ENCODE measurements around the gene UQCRC1.

Gene UQCRC1

DNA sequence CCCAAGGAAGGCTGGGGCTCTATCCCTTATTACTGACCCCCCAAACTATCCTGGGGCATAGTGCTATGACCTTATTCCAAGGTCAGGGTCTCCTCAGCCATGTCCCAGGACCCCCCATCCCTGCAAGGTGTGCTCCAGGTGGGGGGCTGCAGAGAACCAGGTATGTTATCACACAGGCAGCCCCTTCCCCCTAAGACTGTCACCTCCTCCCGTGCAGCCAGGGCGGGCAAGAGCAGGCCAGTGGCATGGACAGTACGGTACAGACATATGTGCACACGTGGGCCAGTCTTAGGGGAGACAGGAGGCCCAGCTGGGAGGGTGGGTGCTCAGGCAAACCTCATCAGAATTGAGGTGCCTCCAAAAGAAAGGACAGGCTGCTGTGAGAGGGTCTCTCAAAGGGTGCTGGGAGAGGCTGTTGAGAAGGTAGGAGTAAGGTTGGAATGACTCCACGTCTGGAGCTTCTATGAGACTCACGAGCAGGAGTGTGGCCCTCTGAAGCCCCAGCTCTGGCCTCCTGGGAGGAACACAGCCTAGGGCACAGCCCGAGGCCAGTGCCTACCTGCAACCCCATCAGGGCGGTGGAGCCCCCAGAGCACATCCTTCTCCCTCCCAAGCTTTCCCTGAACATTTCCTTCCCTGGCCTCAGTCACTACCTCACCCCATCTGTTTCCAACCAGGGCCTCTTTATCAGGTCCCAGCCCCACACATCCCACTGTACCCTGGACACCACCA is 12.6 kb downstream of the UQCRC1 start:
- peaks cover 8% of the 10 kb centered on the region for H3K4me1 Mint-ChIP-seq (ENCODE audit: low read depth)
- H3K27ac Mint-ChIP-seq, result no peak overlapping the region
- H3K9me3 Mint-ChIP-seq (ENCODE audit: low read depth), result no peaks in the 10 kb centered on the region
- H3K27me3 Mint-ChIP-seq, result peaks cover 6% of the 10 kb centered on the region
- no peak overlapping the region for H3K4me3 Mint-ChIP-seq
- H3K36me3 Mint-ChIP-seq, result peaks cover 4% of the 10 kb centered on the region

DNA sequence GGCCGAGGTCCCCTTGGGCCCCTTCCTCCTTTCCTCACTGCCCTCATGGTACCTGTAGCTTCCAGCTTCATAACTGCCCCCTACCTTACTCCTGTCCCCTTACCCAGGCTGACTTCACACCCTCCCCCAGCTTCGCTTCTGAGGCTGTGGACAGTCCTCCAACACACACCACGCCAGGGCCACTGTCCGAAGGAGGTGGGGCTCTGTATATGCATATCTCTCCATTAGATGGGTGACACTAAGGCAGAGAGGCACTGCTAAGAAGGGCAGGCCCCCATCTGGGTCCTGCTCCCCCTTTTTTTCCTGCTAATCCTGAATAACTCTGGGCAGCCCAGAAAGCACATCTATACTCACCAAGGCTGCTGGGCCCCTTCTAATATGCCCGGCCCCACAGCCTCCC is 13.3 kb downstream of the UQCRC1 start:
- peaks cover 8% of the 10 kb centered on the region for H3K4me1 Mint-ChIP-seq (ENCODE audit: low read depth)
- H3K27me3 Mint-ChIP-seq, result peaks cover 6% of the 10 kb centered on the region
- H3K9me3 Mint-ChIP-seq (ENCODE audit: low read depth), result no peaks in the 10 kb centered on the region
- H3K27ac Mint-ChIP-seq, result no peak overlapping the region
- peaks cover 4% of the 10 kb centered on the region for H3K36me3 Mint-ChIP-seq
- peak overlapping the region; percentile 17 for H3K4me3 Mint-ChIP-seq

DNA sequence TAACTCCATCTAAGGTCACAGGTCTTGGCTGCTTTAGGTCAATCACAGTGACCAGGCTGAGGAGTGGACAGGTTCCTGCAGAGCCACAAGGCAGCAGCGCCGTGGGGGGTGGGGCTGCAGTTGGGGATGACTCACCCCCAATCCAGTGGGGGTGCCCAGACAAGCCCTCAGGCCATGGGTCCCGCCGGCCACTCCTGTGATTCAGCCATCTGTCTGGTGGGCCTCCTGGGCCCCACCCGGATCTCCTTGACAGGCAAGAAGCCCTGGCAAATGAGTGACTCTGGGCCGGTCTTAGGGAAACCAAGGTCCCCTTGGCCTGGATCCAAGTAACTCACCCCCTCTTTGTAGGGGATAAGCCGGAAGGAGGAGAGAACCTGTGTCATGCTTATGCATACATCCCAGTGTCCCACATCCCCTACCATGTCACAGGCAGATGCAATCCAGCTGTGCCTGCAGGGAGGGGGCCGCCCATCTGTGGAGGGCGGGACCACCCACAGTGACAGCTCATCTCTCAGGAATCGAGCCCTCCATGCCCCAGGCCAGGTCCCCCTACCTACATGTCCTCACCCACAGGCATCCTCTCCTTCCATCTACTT is 13.8 kb downstream of the UQCRC1 start:
- Mint-ChIP-seq H3K4me3 (no peak overlapping the region), H3K9me3 (ENCODE audit: low read depth) (no peaks in the 10 kb centered on the region), H3K27me3 (peaks cover 9% of the 10 kb centered on the region), H3K27ac (no peak overlapping the region), H3K36me3 (peaks cover 6% of the 10 kb centered on the region), H3K4me1 (ENCODE audit: low read depth) (peaks cover 8% of the 10 kb centered on the region)

- H3K4me1 Mint-ChIP-seq (ENCODE audit: low read depth), result peaks cover 8% of the 10 kb centered on the region
- H3K27me3 Mint-ChIP-seq, result peaks cover 9% of the 10 kb centered on the region
- no peaks in the 10 kb centered on the region for H3K9me3 Mint-ChIP-seq (ENCODE audit: low read depth)
- no peak within 1 kb of the TSS for H3K27ac Mint-ChIP-seq
- peaks cover 6% of the 10 kb centered on the region for H3K36me3 Mint-ChIP-seq
- H3K4me3 Mint-ChIP-seq, result peak within 1 kb of the TSS; percentile 17
Observed at GRCh38 chr3:48595075-48595525, 14.3 kb downstream of the UQCRC1 start, which contains the start of gene COL7A1. COL7A1 (minus strand) TSS chr3:48595329; CDS start chr3:48595159, 170 bp downstream.

GRCh38 chr3:48594417-48595049 is 14.9 kb downstream of the UQCRC1 start:
- Mint-ChIP-seq H3K36me3 (peaks cover 6% of the 10 kb centered on the region), H3K4me1 (ENCODE audit: low read depth) (peaks cover 8% of the 10 kb centered on the region), H3K9me3 (ENCODE audit: low read depth) (no peaks in the 10 kb centered on the region), H3K27me3 (peaks cover 11% of the 10 kb centered on the region), H3K4me3 (no peak overlapping the region), H3K27ac (no peak overlapping the region)

DNA sequence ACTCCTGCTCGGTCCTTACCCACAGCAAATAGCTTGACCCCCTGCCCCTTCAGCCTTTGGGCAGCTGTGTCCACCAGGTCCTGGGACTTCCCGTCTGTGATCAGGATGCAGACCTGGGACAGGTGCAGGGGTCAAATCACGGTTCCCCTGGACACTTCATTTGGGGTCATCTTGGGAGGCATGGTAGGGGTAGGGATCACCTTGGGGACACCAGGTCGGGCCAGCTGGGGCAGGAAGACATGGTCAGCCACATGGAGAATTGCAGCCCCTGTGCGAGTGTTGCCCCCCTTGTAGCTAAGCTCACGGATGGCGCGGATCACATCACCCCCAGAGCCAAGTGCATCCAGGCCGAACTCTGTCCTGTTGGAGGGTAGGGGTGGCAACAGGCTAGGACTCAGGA is 16.1 kb downstream of the UQCRC1 start:
- peaks cover 6% of the 10 kb centered on the region for H3K36me3 Mint-ChIP-seq
- peaks cover 6% of the 10 kb centered on the region for H3K4me1 Mint-ChIP-seq (ENCODE audit: low read depth)
- no peaks in the 10 kb centered on the region for H3K9me3 Mint-ChIP-seq (ENCODE audit: low read depth)
- no peak overlapping the region for H3K4me3 Mint-ChIP-seq
- H3K27me3 Mint-ChIP-seq, result peaks cover 18% of the 10 kb centered on the region
- no peak overlapping the region for H3K27ac Mint-ChIP-seq

DNA sequence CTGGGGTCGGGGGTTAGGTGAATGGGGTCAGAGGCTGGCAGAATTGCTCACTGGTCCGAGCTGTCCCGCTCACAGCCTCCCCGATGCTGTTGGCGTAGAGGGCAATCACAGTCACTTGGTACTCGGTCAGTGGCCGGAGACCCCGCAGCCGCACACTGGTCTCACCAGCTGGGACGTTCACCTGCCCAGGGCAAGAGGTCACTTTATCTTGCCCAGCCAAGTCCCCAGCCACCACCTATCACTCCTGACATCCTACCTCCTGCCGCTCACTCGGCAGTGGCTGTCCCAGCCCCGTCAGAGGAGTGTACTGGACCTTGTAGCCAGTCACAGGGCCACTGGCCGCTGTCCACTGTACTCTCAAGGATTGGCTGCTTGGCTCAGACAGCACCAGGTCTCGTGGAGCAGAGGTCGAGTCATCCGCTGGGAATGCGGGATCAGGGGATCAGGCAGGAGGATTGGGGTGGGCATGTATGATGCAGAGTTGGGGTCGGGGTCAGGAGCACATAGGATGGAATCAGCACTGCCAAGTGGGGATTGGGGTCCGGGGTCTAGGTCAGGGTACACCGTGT is 16.8 kb downstream of the UQCRC1 start:
- Mint-ChIP-seq H3K27me3 (peaks cover 18% of the 10 kb centered on the region), H3K4me3 (no peak overlapping the region), H3K36me3 (peaks cover 6% of the 10 kb centered on the region), H3K9me3 (ENCODE audit: low read depth) (no peaks in the 10 kb centered on the region), H3K4me1 (ENCODE audit: low read depth) (peaks cover 6% of the 10 kb centered on the region), H3K27ac (no peak overlapping the region)

DNA sequence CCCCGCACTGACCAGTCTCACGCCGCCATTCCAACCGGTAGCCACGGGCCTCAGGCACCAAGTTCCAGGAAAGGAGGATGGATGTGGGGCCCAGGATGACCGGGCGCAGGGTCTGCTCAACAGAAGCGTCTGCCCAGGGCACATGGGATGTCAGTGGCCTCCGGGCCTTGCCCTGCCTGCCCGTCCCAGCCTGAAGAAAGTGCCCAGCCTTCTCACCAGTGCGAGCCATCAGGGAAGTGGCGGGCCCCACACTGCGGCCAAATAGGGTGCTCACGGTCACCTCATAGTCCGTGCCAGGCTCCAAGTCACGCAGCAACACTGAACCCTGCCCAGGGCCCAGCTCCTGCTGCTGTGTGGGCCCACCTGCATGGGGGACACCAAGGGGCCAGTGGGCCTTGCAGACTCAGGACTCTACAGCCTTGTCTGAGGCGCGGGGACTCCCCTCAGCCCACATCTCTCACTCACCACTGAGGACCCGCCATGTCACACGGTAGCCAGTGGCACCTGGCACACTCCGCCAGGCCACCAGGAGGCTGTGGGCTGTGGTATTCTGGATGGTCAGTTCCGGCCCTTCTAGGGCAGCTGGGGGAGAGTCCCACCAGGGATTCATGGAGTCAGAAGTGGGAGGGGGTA is 17.4 kb downstream of the UQCRC1 start:
- Mint-ChIP-seq H3K4me3 (no peak overlapping the region), H3K4me1 (ENCODE audit: low read depth) (peaks cover 3% of the 10 kb centered on the region), H3K27me3 (peaks cover 20% of the 10 kb centered on the region), H3K36me3 (peaks cover 2% of the 10 kb centered on the region), H3K27ac (no peak overlapping the region), H3K9me3 (ENCODE audit: low read depth) (no peaks in the 10 kb centered on the region)

GRCh38 chr3:48591436-48591835 is 18.0 kb downstream of the UQCRC1 start:
- H3K4me3 Mint-ChIP-seq, result no peak overlapping the region
- H3K27ac Mint-ChIP-seq, result no peak overlapping the region
- peaks cover 2% of the 10 kb centered on the region for H3K36me3 Mint-ChIP-seq
- H3K4me1 Mint-ChIP-seq (ENCODE audit: low read depth), result peaks cover 3% of the 10 kb centered on the region
- H3K27me3 Mint-ChIP-seq, result peaks cover 20% of the 10 kb centered on the region
- no peaks in the 10 kb centered on the region for H3K9me3 Mint-ChIP-seq (ENCODE audit: low read depth)

- Mint-ChIP-seq H3K9me3 (ENCODE audit: low read depth) (no peaks in the 10 kb centered on the region), H3K27ac (no peak overlapping the region), H3K27me3 (peaks cover 18% of the 10 kb centered on the region), H3K36me3 (peaks cover 2% of the 10 kb centered on the region), H3K4me1 (ENCODE audit: low read depth) (no peaks in the 10 kb centered on the region), H3K4me3 (no peak overlapping the region)
Observed at GRCh38 chr3:48588230-48588629, 21.2 kb downstream of the UQCRC1 start.

DNA sequence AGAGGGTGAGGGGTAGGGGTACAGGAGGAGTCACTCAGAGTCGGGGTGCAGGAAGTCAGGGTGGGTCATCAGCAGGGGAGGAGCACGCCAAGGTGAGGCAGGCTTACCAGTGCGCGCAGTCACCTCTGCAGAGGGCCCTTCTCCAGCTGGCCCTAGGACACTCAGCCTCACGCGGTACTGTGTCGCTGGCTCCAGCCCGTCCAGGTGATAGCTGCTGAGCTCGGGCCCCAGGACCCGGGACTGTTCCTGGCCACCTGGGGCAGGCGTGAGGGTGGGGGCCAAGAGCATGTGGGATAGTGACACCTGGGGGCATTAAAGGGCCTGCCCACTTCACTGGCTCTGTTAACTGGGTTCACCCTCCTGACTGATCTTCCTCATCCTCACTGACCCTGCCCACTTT is 21.8 kb downstream of the UQCRC1 start:
- peaks cover 2% of the 10 kb centered on the region for H3K36me3 Mint-ChIP-seq
- no peak overlapping the region for H3K27ac Mint-ChIP-seq
- no peaks in the 10 kb centered on the region for H3K9me3 Mint-ChIP-seq (ENCODE audit: low read depth)
- no peaks in the 10 kb centered on the region for H3K4me1 Mint-ChIP-seq (ENCODE audit: low read depth)
- H3K4me3 Mint-ChIP-seq, result no peak overlapping the region
- peaks cover 15% of the 10 kb centered on the region for H3K27me3 Mint-ChIP-seq

GRCh38 chr3:48585411-48585810 is 24.0 kb downstream of the UQCRC1 start:
- Mint-ChIP-seq H3K27ac (no peak overlapping the region), H3K36me3 (no peaks in the 10 kb centered on the region), H3K27me3 (peaks cover 12% of the 10 kb centered on the region), H3K4me1 (ENCODE audit: low read depth) (no peaks in the 10 kb centered on the region), H3K9me3 (ENCODE audit: low read depth) (no peaks in the 10 kb centered on the region), H3K4me3 (no peak overlapping the region)

- Mint-ChIP-seq H3K27ac (no peak overlapping the region), H3K9me3 (ENCODE audit: low read depth) (no peaks in the 10 kb centered on the region)
Observed at GRCh38 chr3:48584836-48585235, 24.6 kb downstream of the UQCRC1 start.

DNA sequence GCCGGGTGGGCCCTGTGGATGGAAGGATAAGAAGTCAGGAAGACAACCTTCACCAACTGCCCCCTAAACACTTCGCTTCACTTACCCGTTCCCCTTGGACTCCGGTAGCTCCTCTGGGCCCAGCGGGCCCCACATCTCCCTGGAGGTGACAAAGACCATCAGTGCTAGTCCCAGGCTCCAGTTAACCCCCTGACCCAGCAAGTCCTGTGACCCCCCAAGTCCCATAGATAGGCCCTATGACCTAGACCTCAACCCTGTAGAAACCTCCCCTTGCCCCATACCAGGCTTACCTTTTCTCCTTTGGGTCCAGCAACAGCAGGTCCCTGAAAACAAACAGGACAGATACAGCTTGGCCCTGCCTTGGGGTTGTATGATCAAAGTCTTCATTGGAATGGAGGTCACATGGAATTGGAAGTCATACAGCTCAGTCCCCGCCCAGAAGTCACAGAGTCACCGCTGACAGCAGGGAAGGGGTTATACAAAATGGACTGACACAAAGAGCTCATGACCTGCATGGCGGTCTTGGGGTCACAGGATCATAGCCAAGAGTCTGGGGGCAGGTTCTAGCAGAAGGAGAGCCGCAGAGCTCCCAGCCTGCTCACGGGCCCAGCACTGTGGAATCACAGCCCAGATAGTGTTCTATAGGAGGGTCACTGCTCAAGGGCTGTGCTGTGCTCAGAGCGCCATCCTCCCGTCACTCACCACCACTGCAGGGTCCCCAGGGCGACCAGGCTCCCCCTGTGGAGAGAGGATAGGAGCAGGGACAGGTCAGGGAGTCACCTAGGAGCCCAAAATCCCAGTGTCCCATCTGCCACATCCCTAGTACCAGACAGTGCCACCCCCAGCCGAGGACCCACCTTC is 27.6 kb downstream of the UQCRC1 start:
- Mint-ChIP-seq H3K27me3 (no peaks in the 10 kb centered on the region), H3K9me3 (ENCODE audit: low read depth) (no peaks in the 10 kb centered on the region), H3K4me3 (no peak overlapping the region), H3K27ac (no peak overlapping the region), H3K36me3 (no peaks in the 10 kb centered on the region), H3K4me1 (ENCODE audit: low read depth) (no peaks in the 10 kb centered on the region)

More at GRCh38 chr3:48584836-48585235, 24.6 kb downstream of the UQCRC1 start:
- H3K27me3 Mint-ChIP-seq, result peaks cover 12% of the 10 kb centered on the region
- H3K36me3 Mint-ChIP-seq, result no peaks in the 10 kb centered on the region
- no peaks in the 10 kb centered on the region for H3K4me1 Mint-ChIP-seq (ENCODE audit: low read depth)
- H3K4me3 Mint-ChIP-seq, result no peak overlapping the region
